SIG-M5 (cell line): Measurements from ENCODE around the gene ST3GAL5.
"Not testable (repeated sequence)": the region's sequence is repeated elsewhere in the genome, so short reads cannot be mapped to it uniquely, and the experiment has no call there.

ENCODE experiments used
- DNase-seq: peaks from one replicate; lab custom pipeline; 2025; lab: John Stamatoyannopoulos, UW

The ST3GAL5 gene

GRCh38 chr2:85893428-85894258 lies 4.9 kb upstream of the ST3GAL5 start:
- DNase-seq, result no peak

DNA sequence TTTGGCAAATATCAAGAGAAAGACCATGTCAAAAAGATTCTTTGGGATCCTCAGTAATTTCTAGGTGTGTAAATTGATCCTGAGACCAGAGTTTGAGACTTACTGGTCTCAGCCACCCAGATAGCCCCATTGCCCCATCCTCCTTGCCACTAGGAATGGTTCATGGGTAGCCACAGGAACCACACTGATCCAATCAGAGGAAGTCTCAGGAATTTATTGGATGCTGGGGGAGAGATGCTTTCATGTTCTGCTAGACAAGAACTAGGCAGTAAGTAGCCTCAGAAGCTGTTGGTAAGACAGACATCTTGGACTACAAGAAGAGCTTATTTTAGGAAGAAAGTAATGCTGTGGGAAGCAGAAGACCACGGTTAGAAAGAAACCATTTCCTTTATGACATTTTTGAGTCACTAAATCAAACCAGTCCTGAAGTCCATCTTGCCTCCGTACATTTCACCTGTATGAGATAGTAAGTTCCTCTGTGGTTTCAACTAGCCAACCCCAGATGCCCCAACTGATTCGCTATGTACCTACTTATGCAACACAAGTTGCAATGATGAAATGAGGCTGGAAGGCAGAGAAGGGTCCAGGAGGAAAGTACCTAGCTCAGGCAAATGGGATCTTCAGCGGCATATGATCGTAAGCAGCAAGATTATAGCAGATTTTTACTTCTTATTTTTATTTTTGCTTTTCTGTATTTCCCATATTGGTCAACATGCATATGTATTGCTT lies 3.6 kb upstream of the ST3GAL5 start:
- DNase-seq, result no peak

DNA sequence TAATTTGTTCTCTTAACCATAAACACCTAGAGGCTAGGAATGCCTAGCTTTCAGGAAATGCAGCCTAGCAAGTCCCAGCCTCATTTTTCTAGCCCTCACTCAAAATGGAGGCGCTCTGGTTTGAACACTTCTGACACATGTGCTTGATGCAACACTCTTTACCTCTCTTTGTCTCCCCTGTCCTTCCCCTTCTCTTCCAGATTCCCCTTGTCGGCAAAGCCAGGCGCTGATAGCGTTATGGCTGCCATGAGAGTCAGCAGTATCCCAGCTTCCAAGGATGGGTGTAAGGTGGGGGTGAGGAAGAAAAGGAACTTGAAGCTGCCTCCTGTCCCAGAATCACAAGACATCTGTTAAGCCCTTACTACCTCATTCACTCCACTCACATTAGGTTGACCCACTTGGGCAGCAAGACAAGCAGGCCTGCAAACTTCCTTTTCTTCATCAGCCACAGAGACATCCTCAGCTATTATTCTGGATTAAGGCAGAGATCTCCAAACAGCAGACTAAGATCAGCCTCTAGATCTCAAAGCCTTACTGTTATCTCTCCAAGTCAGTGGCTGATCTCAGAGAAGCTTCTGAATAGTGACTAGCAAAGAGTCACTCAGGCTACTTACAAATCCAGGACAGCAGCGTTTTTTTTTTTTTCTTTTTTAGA lies 1.9 kb upstream of the ST3GAL5 start:
- DNase-seq, result no peak

DNA sequence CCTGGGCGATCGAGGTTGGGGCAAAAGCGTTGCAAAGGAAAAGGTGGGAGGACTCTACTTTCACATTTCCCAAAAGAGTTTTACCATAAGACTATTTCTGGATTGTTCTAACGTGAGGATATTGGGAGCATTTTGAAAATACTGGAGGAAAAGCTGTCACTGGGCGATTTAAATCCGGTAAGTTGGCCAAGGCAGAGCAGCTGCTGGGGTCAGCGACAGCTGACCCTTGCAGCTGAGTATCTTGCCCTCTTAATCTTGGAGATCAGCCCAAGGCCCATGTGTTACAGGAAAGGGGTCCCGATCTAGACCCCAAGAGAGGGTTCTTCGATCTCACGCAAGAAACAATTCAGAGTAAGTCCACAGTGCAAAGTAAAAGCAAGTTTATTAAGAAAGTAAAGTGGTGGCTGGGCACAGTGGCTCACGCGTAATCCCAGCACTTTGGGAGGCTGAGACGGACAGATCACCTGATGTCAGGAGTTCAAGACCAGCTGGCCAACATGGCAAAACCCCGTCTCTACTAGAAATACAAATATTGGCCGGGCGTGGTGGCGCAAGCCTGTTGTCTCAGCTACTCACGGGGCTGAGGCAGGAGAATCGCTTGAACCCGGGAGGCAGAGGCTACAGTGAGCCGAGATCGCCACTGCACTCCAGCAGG lies 964 bp upstream of the ST3GAL5 start:
- no peak for DNase-seq

DNA sequence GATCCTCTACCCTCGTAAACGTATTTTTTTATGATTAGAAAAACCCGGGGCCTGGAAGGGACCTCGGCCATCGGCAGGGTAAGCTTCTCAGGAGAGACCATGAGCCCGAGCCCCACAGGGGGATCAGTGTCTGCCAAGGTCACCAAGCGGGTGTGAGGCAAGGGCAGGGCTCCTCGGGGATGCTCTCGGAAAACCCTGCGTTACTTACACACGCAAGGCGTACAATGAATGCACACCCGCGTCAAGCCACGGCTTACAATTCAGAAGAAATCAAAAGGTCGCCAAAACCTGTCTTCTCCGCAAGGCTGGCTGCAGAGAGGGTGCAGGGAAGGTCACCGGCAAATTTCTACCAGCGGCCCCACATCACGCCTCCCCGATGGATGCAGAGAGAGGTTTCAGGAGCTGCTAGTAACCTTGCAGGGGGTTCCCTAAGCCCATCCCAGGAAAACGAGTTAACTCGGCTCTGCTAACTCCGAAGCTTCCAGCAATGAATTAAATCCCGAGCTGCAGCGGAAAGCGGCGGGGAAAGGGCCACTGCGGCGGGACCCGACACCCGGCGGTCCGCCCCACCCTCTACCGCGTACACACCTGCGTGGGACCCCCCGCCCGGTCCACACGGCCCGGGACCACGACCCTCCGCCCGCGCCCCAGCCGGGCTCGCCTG lies 638 bp downstream of the ST3GAL5 start:
- no peak for DNase-seq

- no peak for DNase-seq
Measured at GRCh38 chr2:85887566-85888019, 1.2 kb downstream of the ST3GAL5 start.

DNA sequence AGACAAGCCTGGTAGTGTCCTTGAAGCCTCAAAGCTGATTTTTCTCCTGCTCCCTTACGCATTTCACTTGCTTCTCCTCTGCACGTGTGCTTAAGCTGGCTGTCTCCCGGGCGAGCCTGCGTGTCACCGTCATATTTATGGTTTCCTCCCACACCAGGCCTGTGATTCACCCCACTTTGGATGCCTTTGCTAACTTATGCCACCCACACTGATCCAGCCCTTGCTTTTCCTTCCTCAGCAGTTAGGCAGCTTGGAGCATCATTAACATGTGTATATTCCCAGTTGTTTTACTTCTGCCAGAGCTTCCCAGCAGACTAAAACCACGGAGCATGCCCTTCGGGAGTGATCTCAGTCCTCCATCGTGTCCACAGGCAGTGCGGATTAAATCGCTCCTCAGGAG lies 2.2 kb downstream of the ST3GAL5 start:
- no peak for DNase-seq

DNA sequence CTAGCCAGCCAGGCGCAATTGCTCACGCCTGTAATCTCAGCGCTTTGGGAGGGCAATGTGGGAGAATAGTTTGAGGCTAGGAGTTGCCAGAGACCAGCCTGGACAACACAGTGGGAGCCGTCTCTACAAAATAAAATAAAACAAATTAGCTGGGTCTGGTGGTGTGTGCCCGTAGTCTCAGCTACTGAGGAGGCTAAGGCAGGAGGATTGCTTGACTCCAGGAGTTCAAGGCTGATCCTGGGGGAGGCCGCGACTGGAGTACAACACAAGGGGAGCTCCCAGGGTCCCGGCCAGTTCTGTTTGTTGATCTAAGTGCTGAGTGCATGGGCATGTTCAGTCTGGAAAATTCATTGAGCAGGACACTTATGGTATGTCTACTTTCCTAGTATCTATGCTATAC lies 2.6 kb downstream of the ST3GAL5 start:
- no peak for DNase-seq

DNA sequence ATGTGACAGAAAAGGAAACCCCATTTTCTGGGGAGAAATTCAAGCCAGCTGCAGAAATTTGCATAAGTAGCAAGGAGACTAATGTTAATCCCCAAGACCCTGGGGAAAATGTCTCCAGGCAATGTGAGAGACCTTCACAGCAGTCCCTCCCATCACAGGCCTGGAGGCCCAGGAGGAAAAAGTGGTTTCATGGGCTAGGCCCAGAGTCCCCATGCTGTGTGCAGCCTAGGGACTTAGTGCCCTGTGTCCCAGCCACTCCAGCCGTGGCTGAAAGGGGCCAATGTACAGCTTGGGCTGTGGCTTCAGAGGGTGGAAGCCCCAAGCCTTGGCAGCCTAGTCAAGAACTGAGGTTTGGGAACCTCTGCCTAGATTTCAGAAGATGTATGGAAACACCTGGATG lies 7.0 kb downstream of the ST3GAL5 start:
- DNase-seq, result not testable (repeated sequence)

GRCh38 chr2:85880716-85881328 lies 8.0 kb downstream of the ST3GAL5 start:
- not testable (repeated sequence) for DNase-seq

GRCh38 chr2:85878719-85879370 lies 9.9 kb downstream of the ST3GAL5 start:
- DNase-seq, result no peak

GRCh38 chr2:85875350-85876050 lies 13.3 kb downstream of the ST3GAL5 start:
- DNase-seq, result no peak

DNA sequence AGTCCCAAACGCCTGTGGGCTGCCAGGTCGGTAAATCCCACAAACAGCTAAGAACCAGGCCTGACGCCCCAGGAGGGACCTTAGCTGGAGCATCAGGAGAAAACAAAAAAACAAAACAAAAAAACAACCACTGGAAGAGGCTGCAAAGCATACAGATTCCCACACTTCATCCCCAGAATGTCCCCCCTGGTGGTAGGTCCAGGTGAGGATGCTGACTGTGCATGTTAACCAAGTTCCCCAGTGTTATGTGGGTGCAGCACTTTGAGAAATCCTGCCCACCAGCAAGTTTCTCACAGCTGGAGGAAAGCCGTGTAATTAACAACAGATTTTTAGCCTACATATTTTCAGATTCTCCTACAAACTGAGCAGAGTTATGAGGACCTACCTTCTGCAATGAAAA lies 15.1 kb downstream of the ST3GAL5 start:
- no peak for DNase-seq

DNA sequence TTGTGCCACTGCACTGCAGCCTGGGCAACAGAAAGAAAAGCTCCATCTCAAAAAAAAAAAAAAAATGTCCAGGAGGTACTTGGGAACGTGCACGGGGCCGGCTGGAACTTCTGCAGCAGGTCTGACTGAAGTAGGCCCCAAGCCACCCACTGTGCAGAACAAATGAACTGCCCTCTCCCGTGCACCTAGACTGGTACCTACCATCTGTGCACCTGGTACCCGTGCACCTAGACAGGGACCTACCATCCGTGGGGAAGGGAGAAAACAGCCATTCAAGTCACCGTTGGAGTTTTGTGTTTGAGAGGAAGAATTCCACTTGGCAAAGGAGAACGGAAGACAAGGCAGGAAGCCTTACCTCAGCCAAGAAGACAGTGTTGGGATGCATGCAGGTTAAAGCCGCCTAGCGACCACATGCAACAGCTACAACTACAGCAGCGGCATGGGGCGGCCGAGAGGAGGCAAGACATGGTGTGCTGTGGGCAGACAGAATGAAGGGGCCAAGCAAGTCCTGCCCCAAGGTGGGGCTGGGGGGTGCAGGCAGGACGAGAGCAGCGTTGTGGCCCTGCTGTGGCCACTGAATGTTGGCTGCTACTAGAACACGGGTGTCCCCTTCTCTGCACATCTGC lies 16.1 kb downstream of the ST3GAL5 start:
- no peak for DNase-seq

DNA sequence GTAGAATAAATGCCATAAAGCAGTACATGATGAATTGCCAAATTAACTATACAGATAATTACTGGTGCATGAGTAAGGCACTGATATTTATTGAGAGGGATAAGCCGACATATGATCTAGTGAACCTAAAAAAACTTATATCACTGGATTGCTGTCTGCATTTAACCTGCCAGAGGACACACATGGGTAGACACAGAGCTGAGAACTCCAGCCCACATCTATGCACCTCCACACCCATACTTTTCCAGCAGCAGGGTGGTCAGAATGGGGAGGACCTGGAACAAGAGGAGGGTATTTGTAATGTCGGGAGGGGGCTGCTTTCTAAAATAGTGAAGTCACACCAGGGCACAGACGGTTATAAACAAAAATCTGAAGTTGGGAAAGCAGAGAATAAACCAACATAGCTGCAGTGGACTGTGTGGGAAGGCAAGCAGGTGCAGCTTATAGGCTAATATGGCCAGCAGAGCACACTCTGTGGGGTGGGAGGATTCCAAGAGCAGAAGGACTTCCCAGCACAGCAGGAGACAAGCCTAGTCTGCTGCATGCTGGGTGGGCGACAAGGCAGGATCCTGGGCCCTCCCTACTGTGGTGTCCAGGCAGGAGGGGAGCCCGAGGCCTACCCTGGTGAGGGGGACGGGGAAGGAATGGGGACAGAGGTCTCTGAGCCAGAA lies 17.2 kb downstream of the ST3GAL5 start:
- no peak for DNase-seq

GRCh38 chr2:85868822-85869221 lies 20.0 kb downstream of the ST3GAL5 start:
- no peak for DNase-seq

DNA sequence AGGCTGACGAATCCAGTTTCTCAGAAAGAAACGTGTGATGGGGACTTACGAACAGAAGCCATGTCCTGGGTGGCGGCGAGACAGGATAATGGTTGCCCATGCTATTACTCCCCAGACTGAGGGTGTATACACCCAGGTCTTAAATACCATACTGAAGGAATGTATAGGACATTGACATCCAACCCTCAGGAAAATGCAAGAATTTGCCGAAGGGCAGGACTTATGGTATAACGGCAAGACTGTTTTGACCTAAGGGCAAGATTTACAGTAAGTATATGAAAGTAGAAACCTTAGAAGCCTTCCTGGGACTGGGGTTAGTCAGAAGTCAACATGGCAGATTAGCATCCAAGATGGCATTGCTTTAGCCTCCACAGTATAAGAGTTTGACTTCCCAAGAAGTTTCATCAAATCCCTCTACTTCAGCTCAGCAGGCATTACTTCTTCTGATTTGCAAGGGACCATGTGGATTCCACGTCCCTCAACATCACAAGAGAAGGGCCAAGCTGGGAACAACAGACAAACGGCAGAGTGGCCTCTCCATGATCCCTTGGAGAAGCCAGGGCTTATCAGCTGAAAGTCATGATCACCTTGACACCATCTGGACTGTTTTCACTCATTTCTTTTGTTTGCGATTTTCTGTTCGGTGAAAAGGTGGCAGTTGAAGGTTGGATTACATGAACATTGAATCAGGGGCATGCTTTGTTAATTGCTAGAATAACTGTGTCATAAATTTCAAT lies 21.1 kb downstream of the ST3GAL5 start:
- DNase-seq, result no peak

DNA sequence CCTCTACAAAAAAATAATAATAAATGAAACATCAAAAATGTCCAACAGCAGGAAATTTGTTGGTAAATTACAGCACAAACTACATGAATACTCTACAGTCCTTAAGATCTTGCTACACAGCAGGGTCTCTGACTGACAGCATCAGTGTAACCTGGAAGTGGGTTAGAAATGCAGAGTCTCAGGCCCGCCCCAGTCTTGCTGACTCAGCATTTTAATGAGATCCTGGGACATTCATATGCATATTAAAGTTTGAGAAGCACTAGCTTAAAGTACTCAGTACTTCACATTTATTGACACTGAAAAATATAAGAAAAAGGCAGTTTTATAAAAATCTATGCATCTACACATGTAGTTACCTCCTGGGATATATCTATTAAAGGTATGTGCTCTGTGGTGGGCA lies 21.7 kb downstream of the ST3GAL5 start:
- DNase-seq, result no peak
